ENCODE measurements around the gene LYAR.

The LYAR gene

GRCh38 chr4:4271912-4272311, 18.0 kb downstream of the LYAR start:
- H3K27ac ChIP-seq (ENCODE audit: extremely low read depth, low read depth, low read length), result no peak overlapping the region
- no peak for TF ChIP-seq ZBTB6 (tag by site-specific recombination; IDR thresholded peaks at IDR 0.05)
- no peak for TF ChIP-seq ZNF23 (tag by site-specific recombination; IDR thresholded peaks at IDR 0.05; ENCODE audit: borderline replicate concordance)
- no peak for TF ChIP-seq ZNF580 (tag by site-specific recombination; IDR thresholded peaks at IDR 0.05)
- no peak for TF ChIP-seq ZNF561 (tag by site-specific recombination; IDR thresholded peaks at IDR 0.05; ENCODE audit: borderline replicate concordance)
- TF ChIP-seq ZNF292 (tag by site-specific recombination; IDR thresholded peaks at IDR 0.05; ENCODE audit: borderline replicate concordance, low read depth), result no peak
- no peak for TF ChIP-seq ZBTB20 (tag by site-specific recombination; IDR thresholded peaks at IDR 0.05)
- TF ChIP-seq ZNF155 (tag by site-specific recombination; IDR thresholded peaks at IDR 0.05), result no peak
- no peak for TF ChIP-seq ZFP69B (tag by site-specific recombination; IDR thresholded peaks at IDR 0.05)
- TF ChIP-seq ZNF214 (tag by site-specific recombination; IDR thresholded peaks at IDR 0.05; ENCODE audit: borderline replicate concordance), result no peak
- no peak for TF ChIP-seq ZFP3 (tag by site-specific recombination; IDR thresholded peaks at IDR 0.05; ENCODE audit: low read depth)
- TF ChIP-seq ZNF555 (tag by site-specific recombination; conservative IDR thresholded peaks at IDR 0.05), result no peak
- TF ChIP-seq ZIC2 (tag by site-specific recombination; IDR thresholded peaks at IDR 0.05), result no peak
- no peak for TF ChIP-seq ZFP37 (tag by site-specific recombination; IDR thresholded peaks at IDR 0.05)
- no peak for TF ChIP-seq ZNF366 (tag by site-specific recombination; conservative IDR thresholded peaks at IDR 0.05)
- TF ChIP-seq CTCF (tag by site-specific recombination; IDR thresholded peaks at IDR 0.05), result no peak
- TF ChIP-seq ZBTB7A (tag by site-specific recombination; IDR thresholded peaks at IDR 0.05; ENCODE audit: low read depth), result no peak
- no peak for TF ChIP-seq ZNF513 (tag by site-specific recombination; IDR thresholded peaks at IDR 0.05)
- no peak for TF ChIP-seq ZNF140 (tag by site-specific recombination; IDR thresholded peaks at IDR 0.05)
- H3K4me3 ChIP-seq (ENCODE audit: low read depth, low read length), result no peak overlapping the region
- no peaks in the 10 kb centered on the region for H3K9me3 ChIP-seq (ENCODE audit: control insufficient read depth, insufficient read depth, low read depth, low read length)
- peaks cover 18 to 85% of the 10 kb centered on the region in 2 experiments for H3K36me3 ChIP-seq (ENCODE audit: control insufficient read depth in 2 of 2, insufficient read depth in 1 of 2, low read length in 2 of 2)
- ChIA-PET POLR2A (no interaction called here), CTCF (no interaction called here)
- H3K4me1 ChIP-seq (ENCODE audit: control insufficient read depth, insufficient read depth, low read length), result no peaks in the 10 kb centered on the region

DNA sequence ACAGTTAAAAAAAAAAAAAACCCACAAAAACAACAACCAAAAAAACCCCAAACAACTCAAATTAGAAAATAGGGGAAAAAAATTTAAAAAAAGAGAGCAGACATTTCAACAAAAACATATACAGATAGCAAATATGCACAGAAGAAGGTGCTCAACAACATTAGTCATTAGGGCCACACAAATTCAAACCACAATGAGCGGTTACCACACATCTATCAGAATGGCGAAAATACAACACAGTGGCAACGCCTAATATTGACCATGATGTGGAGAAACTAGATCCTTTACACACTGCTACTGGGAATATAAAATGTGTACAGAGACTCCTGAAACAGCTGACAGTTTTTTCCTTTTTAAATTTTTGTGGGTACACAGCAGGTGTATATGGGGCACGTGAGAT, 19.4 kb downstream of the LYAR start:
- H3K36me3 ChIP-seq (ENCODE audit: control insufficient read depth in 2 of 2, insufficient read depth in 1 of 2, low read length in 2 of 2), result peaks cover 18 to 85% of the 10 kb centered on the region in 2 experiments
- CTCF ChIA-PET, result no interaction called here
- TF ChIP-seq TRIM28 (IDR thresholded peaks at IDR 0.05; ENCODE audit: borderline replicate concordance, low read length) (no peak), GFI1B (tag by site-specific recombination; IDR thresholded peaks at IDR 0.05) (no peak), ZNF623 (tag by site-specific recombination; IDR thresholded peaks at IDR 0.05) (no peak), REPIN1 (tag by site-specific recombination; IDR thresholded peaks at IDR 0.05; ENCODE audit: low read depth) (no peak), SP2 (tag by site-specific recombination; IDR thresholded peaks at IDR 0.05) (no peak), ZEB2 (tag by site-specific recombination; IDR thresholded peaks at IDR 0.05) (no peak), SP7 (tag by site-specific recombination; IDR thresholded peaks at IDR 0.05) (no peak)
- TF ChIP-seq, protein P1, sequence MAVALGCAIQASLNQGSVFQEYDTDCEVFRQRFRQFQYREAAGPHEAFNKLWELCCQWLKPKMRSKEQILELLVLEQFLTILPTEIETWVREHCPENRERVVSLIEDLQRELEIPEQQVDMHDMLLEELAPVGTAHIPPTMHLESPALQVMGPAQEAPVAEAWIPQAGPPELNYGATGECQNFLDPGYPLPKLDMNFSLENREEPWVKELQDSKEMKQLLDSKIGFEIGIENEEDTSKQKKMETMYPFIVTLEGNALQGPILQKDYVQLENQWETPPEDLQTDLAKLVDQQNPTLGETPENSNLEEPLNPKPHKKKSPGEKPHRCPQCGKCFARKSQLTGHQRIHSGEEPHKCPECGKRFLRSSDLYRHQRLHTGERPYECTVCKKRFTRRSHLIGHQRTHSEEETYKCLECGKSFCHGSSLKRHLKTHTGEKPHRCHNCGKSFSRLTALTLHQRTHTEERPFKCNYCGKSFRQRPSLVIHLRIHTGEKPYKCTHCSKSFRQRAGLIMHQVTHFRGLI (tag by site-specific recombination; IDR thresholded peaks at IDR 0.05), result no peak
- TF ChIP-seq, protein P2, sequence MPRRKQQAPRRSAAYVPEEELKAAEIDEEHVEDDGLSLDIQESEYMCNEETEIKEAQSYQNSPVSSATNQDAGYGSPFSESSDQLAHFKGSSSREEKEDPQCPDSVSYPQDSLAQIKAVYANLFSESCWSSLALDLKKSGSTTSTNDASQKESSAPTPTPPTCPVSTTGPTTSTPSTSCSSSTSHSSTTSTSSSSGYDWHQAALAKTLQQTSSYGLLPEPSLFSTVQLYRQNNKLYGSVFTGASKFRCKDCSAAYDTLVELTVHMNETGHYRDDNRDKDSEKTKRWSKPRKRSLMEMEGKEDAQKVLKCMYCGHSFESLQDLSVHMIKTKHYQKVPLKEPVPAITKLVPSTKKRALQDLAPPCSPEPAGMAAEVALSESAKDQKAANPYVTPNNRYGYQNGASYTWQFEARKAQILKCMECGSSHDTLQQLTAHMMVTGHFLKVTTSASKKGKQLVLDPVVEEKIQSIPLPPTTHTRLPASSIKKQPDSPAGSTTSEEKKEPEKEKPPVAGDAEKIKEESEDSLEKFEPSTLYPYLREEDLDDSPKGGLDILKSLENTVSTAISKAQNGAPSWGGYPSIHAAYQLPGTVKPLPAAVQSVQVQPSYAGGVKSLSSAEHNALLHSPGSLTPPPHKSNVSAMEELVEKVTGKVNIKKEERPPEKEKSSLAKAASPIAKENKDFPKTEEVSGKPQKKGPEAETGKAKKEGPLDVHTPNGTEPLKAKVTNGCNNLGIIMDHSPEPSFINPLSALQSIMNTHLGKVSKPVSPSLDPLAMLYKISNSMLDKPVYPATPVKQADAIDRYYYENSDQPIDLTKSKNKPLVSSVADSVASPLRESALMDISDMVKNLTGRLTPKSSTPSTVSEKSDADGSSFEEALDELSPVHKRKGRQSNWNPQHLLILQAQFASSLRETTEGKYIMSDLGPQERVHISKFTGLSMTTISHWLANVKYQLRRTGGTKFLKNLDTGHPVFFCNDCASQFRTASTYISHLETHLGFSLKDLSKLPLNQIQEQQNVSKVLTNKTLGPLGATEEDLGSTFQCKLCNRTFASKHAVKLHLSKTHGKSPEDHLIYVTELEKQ (tag by site-specific recombination; IDR thresholded peaks at IDR 0.05; ENCODE audit: borderline replicate concordance), result no peak

More for the DNA sequence above, 19.4 kb downstream of the LYAR start:
- POLR2A ChIA-PET, result no interaction called here
- Histone ChIP-seq H3K4me3 (ENCODE audit: low read depth, low read length) (no peak overlapping the region), H3K27ac (ENCODE audit: extremely low read depth, low read depth, low read length) (no peak overlapping the region), H3K4me1 (ENCODE audit: control insufficient read depth, insufficient read depth, low read length) (no peaks in the 10 kb centered on the region), H3K9me3 (ENCODE audit: control insufficient read depth, insufficient read depth, low read depth, low read length) (no peaks in the 10 kb centered on the region)

Measured in HEK293 (cell line).